Caco-2 (cell line): ENCODE measurements around the gene MNAT1. TPM values are rescaled to one million over a fixed set of nuclear protein-coding genes. Genes with fewer than 3 reads are reported as not detected.

Experiments used
- BruUV-seq: library from RNA; stranded (reverse); fragments of 400-500 nt; replicated peaks from 2 replicates; lab custom pipeline; 2021; lab: Mats Ljungman, UMichigan
- CTCF ChIA-PET: fragments of 300-600 bp; sonication (Branson Sonifier 250); formaldehyde crosslinking; loops from one replicate; lab custom pipeline; 2022; ENCODE audit warnings: antibody characterized with exemption; lab: Charles Lee
- POLR2A ChIA-PET: fragments of 300-600 bp; sonication (Branson Sonifier 250); formaldehyde crosslinking; loops from one replicate; lab custom pipeline; 2022; ENCODE audit warnings: antibody characterized with exemption; lab: Charles Lee
- DNase-seq, 2 experiments: peaks; one replicate each; pipeline versions ENCODE4 v3.0.0 to v3.0.0-alpha.2; 2020 to 2022
- H3K27me3 ChIP-seq: replicated peaks from 2 replicates; pipeline ENCODE4 v1.6.0; 2011; ENCODE audit warnings: low read length; ENCODE audit not compliant: control insufficient read depth, insufficient read depth
- H3K36me3 ChIP-seq: 2 replicates; pipeline ENCODE4 v1.5.1; 2011; ENCODE audit warnings: low read length; ENCODE audit not compliant: control insufficient read depth, insufficient read depth
- H3K4me1 ChIP-seq: fragments of 250-450 bp; sonication (Bioruptor Pico); 2 replicates; pipeline ENCODE4 v1.5.1; 2020; ENCODE audit warnings: mild to moderate bottlenecking
- H3K4me3 ChIP-seq: 2 replicates; pipeline ENCODE4 v1.5.1; 2011; ENCODE audit warnings: low read depth, mild to moderate bottlenecking, control low read depth, low read length
- H3K9me3 ChIP-seq: fragments of 250-450 bp; sonication (Bioruptor Pico); 2 replicates; pipeline ENCODE4 v1.5.1; 2020; ENCODE audit warnings: mild to moderate bottlenecking, moderate library complexity
- H3K27ac Mint-ChIP-seq: one replicate; pipeline ENCODE4 v1.8.0; 2022; ENCODE audit warnings: mixed read lengths; ENCODE audit not compliant: unreplicated experiment
- H3K27me3 Mint-ChIP-seq: one replicate; pipeline ENCODE4 v1.8.0; 2022; ENCODE audit warnings: mixed read lengths; ENCODE audit not compliant: insufficient read depth, unreplicated experiment
- H3K36me3 Mint-ChIP-seq: one replicate; pipeline ENCODE4 v1.8.0; 2022; ENCODE audit warnings: mild to moderate bottlenecking, mixed read lengths; ENCODE audit not compliant: insufficient read depth, unreplicated experiment
- H3K4me1 Mint-ChIP-seq: one replicate; pipeline ENCODE4 v1.8.0; 2022; ENCODE audit warnings: low read depth, mixed read lengths; ENCODE audit not compliant: unreplicated experiment
- H3K4me3 Mint-ChIP-seq: one replicate; pipeline ENCODE4 v1.8.0; 2022; ENCODE audit warnings: mild to moderate bottlenecking, moderate library complexity, mixed read lengths; ENCODE audit not compliant: unreplicated experiment
- H3K9me3 Mint-ChIP-seq: one replicate; pipeline ENCODE4 v1.8.0; 2022; ENCODE audit warnings: mixed read lengths; ENCODE audit not compliant: unreplicated experiment
- CTCF ChIP-seq, 2 experiments: fragments of 200-600 bp in 1 of 2; IDR thresholded peaks; 1 replicate in 1 of 2; 2 replicates in 1 of 2; pipeline versions ENCODE4 v1.5.1 to v1.8.0; 2011 to 2022; ENCODE audit warnings: antibody characterized with exemption in 1 of 2, control low read depth in 1 of 2, inconsistent platforms in 1 of 2, low read depth in 1 of 2, low read length in 1 of 2, mild to moderate bottlenecking in 1 of 2, moderate library complexity in 1 of 2; ENCODE audit not compliant: insufficient read depth in 1 of 2, severe bottlenecking in 1 of 2, unreplicated experiment in 1 of 2
- intact Hi-C: fragments of 100-400 bp; cut with micrococcal nuclease; formaldehyde crosslinking; loops from one replicate; pipeline ENCODE4 v1.10.0; 2022; ENCODE audit not compliant: unreplicated experiment
- total RNA-seq: library from RNA; stranded (reverse); gene quantifications from 2 replicates; pipeline ENCODE4 v1.2.3, GENCODE V29; 2022

The MNAT1 gene
- total RNA-seq, 1 experiment from 2014 or later, result 36.4 TPM

DNA sequence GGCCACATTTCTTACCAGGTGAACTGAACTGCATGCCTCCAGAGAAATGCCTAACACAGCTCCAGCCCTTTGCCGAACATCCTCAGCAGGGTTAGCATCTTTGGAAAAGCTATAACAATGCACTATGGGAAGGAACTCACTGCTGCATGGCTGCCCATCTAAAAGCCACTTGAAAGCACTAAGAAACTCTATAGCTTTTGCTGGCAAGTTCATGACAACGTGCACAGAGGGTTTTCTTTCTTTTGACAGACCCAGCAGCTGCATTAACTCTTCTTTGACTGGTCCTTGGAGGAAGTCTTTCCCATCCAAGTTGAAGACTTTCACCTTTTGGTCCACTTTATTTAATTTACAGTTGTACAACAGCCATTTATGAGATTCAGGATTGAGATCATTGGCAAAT is 241.0 kb downstream of the MNAT1 start:
- no peak for DNase-seq
- no TSS peak for BruUV-seq
- H3K4me1 Mint-ChIP-seq, result no peaks in the 10 kb centered on the region
- intact Hi-C loops, result no loop called here
- H3K9me3 Mint-ChIP-seq, result no peaks in the 10 kb centered on the region
- peaks cover 32% of the 10 kb centered on the region for H3K36me3 Mint-ChIP-seq
- no peak for TF ChIP-seq CTCF (IDR thresholded peaks at IDR 0.05; ENCODE audit: insufficient read depth in 1 of 2, low read depth in 1 of 2, low read length in 1 of 2, severe bottlenecking in 1 of 2, unreplicated experiment in 1 of 2)
- Histone ChIP-seq H3K36me3 (peaks cover 2% of the 10 kb centered on the region), H3K4me3 (no peak overlapping the region), H3K4me1 (peaks cover 6% of the 10 kb centered on the region; the same call in 1 of the 2 replicates), H3K9me3 (no peaks in the 10 kb centered on the region), H3K27me3 (no peaks in the 10 kb centered on the region)
- no peaks in the 10 kb centered on the region for H3K27me3 Mint-ChIP-seq
- no peak overlapping the region for H3K27ac Mint-ChIP-seq
- ChIA-PET CTCF (no interaction called here), POLR2A (no interaction called here)
- H3K4me3 Mint-ChIP-seq, result no peak overlapping the region

GRCh38 chr14:60977847-60978246 is 243.3 kb downstream of the MNAT1 start:
- Mint-ChIP-seq H3K36me3 (peaks cover 27% of the 10 kb centered on the region), H3K4me3 (no peak overlapping the region), H3K4me1 (no peaks in the 10 kb centered on the region), H3K27me3 (no peaks in the 10 kb centered on the region), H3K27ac (no peak overlapping the region), H3K9me3 (no peaks in the 10 kb centered on the region)
- H3K4me1 ChIP-seq, result peaks cover 6% of the 10 kb centered on the region; the same call in 1 of the 2 replicates
- ChIA-PET POLR2A (no interaction called here), CTCF (no interaction called here)
- no peaks in the 10 kb centered on the region for H3K9me3 ChIP-seq
- no peak for TF ChIP-seq CTCF (IDR thresholded peaks at IDR 0.05; ENCODE audit: insufficient read depth in 1 of 2, low read depth in 1 of 2, low read length in 1 of 2, severe bottlenecking in 1 of 2, unreplicated experiment in 1 of 2)
- no peak for DNase-seq
- peaks cover 2% of the 10 kb centered on the region for H3K36me3 ChIP-seq
- intact Hi-C loops, result no loop called here
- H3K4me3 ChIP-seq, result no peak overlapping the region
- no TSS peak for BruUV-seq
- H3K27me3 ChIP-seq, result no peaks in the 10 kb centered on the region

DNA sequence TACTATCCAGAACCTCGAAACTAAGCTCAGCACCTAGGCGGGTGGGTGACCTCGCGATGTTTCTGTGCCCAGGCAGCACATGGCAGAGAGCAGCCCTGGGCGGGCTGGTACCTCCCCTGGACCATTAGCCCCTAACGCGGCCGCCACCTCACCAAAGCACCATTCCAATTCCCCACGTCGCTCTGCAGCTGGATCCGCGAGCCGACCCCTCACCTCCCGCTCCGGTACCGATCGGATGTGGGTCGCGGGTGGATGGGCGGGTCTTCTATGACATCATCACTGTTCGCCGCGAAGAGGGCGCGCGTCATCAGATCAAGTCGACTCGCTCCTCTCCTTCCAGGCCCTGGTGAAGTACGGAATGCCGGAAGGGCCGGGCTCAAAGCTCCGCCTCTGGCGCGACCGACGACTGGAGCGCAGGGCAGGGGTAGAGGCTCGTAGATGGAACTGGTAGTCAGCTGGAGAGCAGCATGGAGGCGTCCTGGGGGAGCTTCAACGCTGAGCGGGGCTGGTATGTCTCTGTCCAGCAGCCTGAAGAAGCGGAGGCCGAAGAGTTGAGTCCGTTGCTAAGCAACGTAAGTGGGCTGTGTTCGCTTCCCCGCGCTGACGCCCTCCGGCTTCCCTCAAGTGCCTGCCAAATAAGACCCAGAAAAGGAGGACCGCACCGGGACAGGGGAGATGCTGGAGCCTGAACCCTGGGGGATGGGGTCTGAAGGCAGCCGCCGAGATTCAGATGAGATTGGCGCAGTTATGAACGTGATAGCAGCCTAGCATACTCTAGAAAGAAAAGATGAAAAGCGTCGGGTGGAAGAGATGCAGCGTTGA is 246.5 kb downstream of the MNAT1 start, which contains the start of the genes SLC38A6 and TRMT5:
TSS of gene SLC38A6 (plus strand) at position 435 of the 822 bp plus-strand sequence. CDS start at position 468, 33 bp downstream.
TSS of gene TRMT5 (minus strand) at position 269 of the 822 bp plus-strand sequence. CDS start at position 163, 106 bp downstream.
- peaks cover 17% of the 10 kb centered on the region for H3K36me3 Mint-ChIP-seq
- no peaks in the 10 kb centered on the region for H3K27me3 Mint-ChIP-seq
- intact Hi-C loops, result loop anchor here (1.0 kb wide), 4 partner anchors 44 to 332 kb away; partner anchors contain the start of genes SIX1 and SIX4
- CTCF ChIA-PET, result interaction anchor here (0.7 kb wide), 1 partner anchor 275 kb away, joined by 3 read pairs; no protein-coding TSS in a partner anchor
- POLR2A ChIA-PET, result interaction anchor here (0.9 to 1.2 kb wide), 2 partner anchors 258 to 316 kb away, joined by 3 to 4 read pairs; no protein-coding TSS in a partner anchor
- H3K9me3 Mint-ChIP-seq, result no peaks in the 10 kb centered on the region
- TF ChIP-seq CTCF (IDR thresholded peaks at IDR 0.05; ENCODE audit: insufficient read depth in 1 of 2, low read depth in 1 of 2, low read length in 1 of 2, severe bottlenecking in 1 of 2, unreplicated experiment in 1 of 2), result no peak
- BruUV-seq, result no TSS peak
- no peak within 1 kb of the TSS for H3K4me3 Mint-ChIP-seq
- H3K27ac Mint-ChIP-seq, result no peak within 1 kb of the TSS
- peak; percentile 94 to 95 for DNase-seq
- Histone ChIP-seq H3K4me1 (peaks cover 6% of the 10 kb centered on the region; the same call in 1 of the 2 replicates), H3K36me3 (peaks cover 2% of the 10 kb centered on the region), H3K27me3 (no peaks in the 10 kb centered on the region), H3K9me3 (no peaks in the 10 kb centered on the region), H3K4me3 (peak within 1 kb of the TSS; percentile 81)
- H3K4me1 Mint-ChIP-seq, result no peaks in the 10 kb centered on the region
